ENCODE data around the gene STX8. TPM values are rescaled to one million over a fixed set of nuclear protein-coding genes. Genes with fewer than 3 reads are reported as not detected.

STX8 gene
- polyA plus RNA-seq, 1 experiment = 103 TPM

- DNase-seq (ENCODE audit: low read depth, low spot score) = no peak
- no peak overlapping the region for H3K4me3 ChIP-seq (ENCODE audit: low read depth, low read length)
- no peak overlapping the region for H3K27ac ChIP-seq (ENCODE audit: low read depth, low read length)
- no peak for TF ChIP-seq CTCF (IDR thresholded peaks at IDR 0.05; ENCODE audit: low read depth, low read length)
- ChIA-PET POLR2A (interaction anchor here (0.5 kb wide), 1 partner anchor 12 kb away, joined by 3 read pairs; no protein-coding TSS in a partner anchor), CTCF (no interaction called here)
- no peaks in the 10 kb centered on the region for H3K27me3 ChIP-seq (ENCODE audit: control insufficient read depth, insufficient read depth, low read length)
- peaks cover 8% of the 10 kb centered on the region; the same call in 1 of the 2 replicates for H3K9me3 ChIP-seq (ENCODE audit: control insufficient read depth, insufficient read depth, low read length)
These were observed 154.1 kb downstream of the STX8 start for GRCh38 chr17:9421525-9421924.

- ChIA-PET CTCF (no interaction called here), POLR2A (no interaction called here)
- Histone ChIP-seq H3K27me3 (ENCODE audit: control insufficient read depth, insufficient read depth, low read length) (no peaks in the 10 kb centered on the region), H3K4me3 (ENCODE audit: low read depth, low read length) (no peak overlapping the region), H3K27ac (ENCODE audit: low read depth, low read length) (no peak overlapping the region), H3K9me3 (ENCODE audit: control insufficient read depth, insufficient read depth, low read length) (peaks cover 8% of the 10 kb centered on the region; the same call in 1 of the 2 replicates)
- no peak for DNase-seq (ENCODE audit: low read depth, low spot score)
- no peak for TF ChIP-seq CTCF (IDR thresholded peaks at IDR 0.05; ENCODE audit: low read depth, low read length)
These were observed 155.6 kb downstream of the STX8 start for GRCh38 chr17:9419932-9420453.

- H3K9me3 ChIP-seq (ENCODE audit: control insufficient read depth, insufficient read depth, low read length) = peaks cover 8% of the 10 kb centered on the region; the same call in 1 of the 2 replicates
- DNase-seq (ENCODE audit: low read depth, low spot score) = no peak
- CTCF ChIA-PET = interaction anchor here (0.6 kb wide), 1 partner anchor 55 kb away, joined by 3 read pairs; no protein-coding TSS in a partner anchor
- H3K27ac ChIP-seq (ENCODE audit: low read depth, low read length) = no peak overlapping the region
- no peak for TF ChIP-seq CTCF (IDR thresholded peaks at IDR 0.05; ENCODE audit: low read depth, low read length)
- no peaks in the 10 kb centered on the region for H3K27me3 ChIP-seq (ENCODE audit: control insufficient read depth, insufficient read depth, low read length)
- H3K4me3 ChIP-seq (ENCODE audit: low read depth, low read length) = no peak overlapping the region
- POLR2A ChIA-PET = no interaction called here
These were observed 161.1 kb downstream of the STX8 start for GRCh38 chr17:9414471-9414870.

GRCh38 chr17:9410737-9411136 is 164.9 kb downstream of the STX8 start:
- Histone ChIP-seq H3K4me3 (ENCODE audit: low read depth, low read length) (no peak overlapping the region), H3K27ac (ENCODE audit: low read depth, low read length) (no peak overlapping the region), H3K9me3 (ENCODE audit: control insufficient read depth, insufficient read depth, low read length) (no peaks in the 10 kb centered on the region), H3K27me3 (ENCODE audit: control insufficient read depth, insufficient read depth, low read length) (no peaks in the 10 kb centered on the region)
- TF ChIP-seq CTCF (IDR thresholded peaks at IDR 0.05; ENCODE audit: low read depth, low read length) = no peak
- CTCF ChIA-PET = no interaction called here
- POLR2A ChIA-PET = no interaction called here
- DNase-seq (ENCODE audit: low read depth, low spot score) = no peak

- ChIA-PET POLR2A (no interaction called here), CTCF (no interaction called here)
- no peak overlapping the region for H3K4me3 ChIP-seq (ENCODE audit: low read depth, low read length)
- no peak overlapping the region for H3K27ac ChIP-seq (ENCODE audit: low read depth, low read length)
- DNase-seq (ENCODE audit: low read depth, low spot score) = no peak
- H3K9me3 ChIP-seq (ENCODE audit: control insufficient read depth, insufficient read depth, low read length) = no peaks in the 10 kb centered on the region
- H3K27me3 ChIP-seq (ENCODE audit: control insufficient read depth, insufficient read depth, low read length) = no peaks in the 10 kb centered on the region
- no peak for TF ChIP-seq CTCF (IDR thresholded peaks at IDR 0.05; ENCODE audit: low read depth, low read length)
These were observed 165.3 kb downstream of the STX8 start for GRCh38 chr17:9410301-9410700.
